ENCODE results near the gene RIC1.
"Not testable (repeated sequence)": the region's sequence is repeated elsewhere in the genome, so short reads cannot be mapped to it uniquely, and the experiment has no call there.

The RIC1 gene

GRCh38 chr9:5662804-5663203 is 33.9 kb downstream of the RIC1 start:
- H3K4me3 ChIP-seq (ENCODE audit: control insufficient read depth in 1 of 7, extremely low read depth in 1 of 7, insufficient read depth in 4 of 7, low read depth in 2 of 7, low read length in 6 of 7); CTCF ChIA-PET; H3K27ac ChIP-seq (ENCODE audit: insufficient read depth in 1 of 2, low read depth in 1 of 2, low read length in 2 of 2, poor library complexity in 1 of 2, severe bottlenecking in 2 of 2); DNase-seq; POLR2A ChIA-PET; H3K4me1 ChIP-seq (ENCODE audit: control extremely low read depth in 1 of 4, control insufficient read depth in 4 of 4, insufficient read depth in 4 of 4, low read length in 3 of 4); H3K27me3 ChIP-seq (replicated peaks in 2 of 5; ENCODE audit: control insufficient read depth in 4 of 5, insufficient read depth in 5 of 5, low read length in 4 of 5): not testable (repeated sequence)
- Histone ChIP-seq H3K36me3 (ENCODE audit: control insufficient read depth in 4 of 4, insufficient read depth in 4 of 4, low read length in 3 of 4) (peaks cover 11 to 50% (median 16%) of the 10 kb centered on the region in 4 experiments), H3K9me3 (ENCODE audit: control extremely low read depth in 1 of 5, control insufficient read depth in 4 of 5, insufficient read depth in 2 of 5, low read depth in 1 of 5, low read length in 4 of 5) (peaks cover 3 to 59% (median 15%) of the 10 kb centered on the region in 5 experiments)
- no CpG with 5 or more reads among the region's 1 CpG for WGBS (ENCODE audit: insufficient coverage)

GRCh38 chr9:5665059-5665458 is 36.2 kb downstream of the RIC1 start:
- no CpG with 5 or more reads among the region's 3 CpGs for WGBS (ENCODE audit: insufficient coverage)

GRCh38 chr9:5667391-5667790 is 38.5 kb downstream of the RIC1 start:
- WGBS (ENCODE audit: insufficient coverage), result 87% methylated on average over 2 of the region's 6 CpGs
- Histone ChIP-seq H3K4me3 (ENCODE audit: control insufficient read depth in 1 of 7, extremely low read depth in 1 of 7, insufficient read depth in 4 of 7, low read depth in 2 of 7, low read length in 6 of 7) (no peak overlapping the region), H3K27ac (ENCODE audit: insufficient read depth in 1 of 2, low read depth in 1 of 2, low read length in 2 of 2, poor library complexity in 1 of 2, severe bottlenecking in 2 of 2) (no peak overlapping the region), H3K36me3 (ENCODE audit: control insufficient read depth in 4 of 4, insufficient read depth in 4 of 4, low read length in 3 of 4) (peaks cover 5 to 35% (median 11%) of the 10 kb centered on the region in 4 experiments), H3K4me1 (ENCODE audit: control extremely low read depth in 1 of 4, control insufficient read depth in 4 of 4, insufficient read depth in 4 of 4, low read length in 3 of 4) (peaks cover 0 to 8% (median 0%) of the 10 kb centered on the region in 4 experiments), H3K9me3 (ENCODE audit: control extremely low read depth in 1 of 5, control insufficient read depth in 4 of 5, insufficient read depth in 2 of 5, low read depth in 1 of 5, low read length in 4 of 5) (peaks cover 3 to 63% (median 17%) of the 10 kb centered on the region in 5 experiments), H3K27me3 (replicated peaks in 2 of 5; ENCODE audit: control insufficient read depth in 4 of 5, insufficient read depth in 5 of 5, low read length in 4 of 5) (no peaks in the 10 kb centered on the region)
- CTCF ChIA-PET, result no interaction called here
- POLR2A ChIA-PET, result no interaction called here
- DNase-seq, result no peak

More at GRCh38 chr9:5665059-5665458, 36.2 kb downstream of the RIC1 start:
- ChIA-PET POLR2A (no interaction called here), CTCF (interaction anchor here (0.9 kb wide), 1 partner anchor 32 kb away, joined by 3 read pairs; no protein-coding TSS in a partner anchor)
- peaks cover 5 to 45% (median 12%) of the 10 kb centered on the region in 4 experiments for H3K36me3 ChIP-seq (ENCODE audit: control insufficient read depth in 4 of 4, insufficient read depth in 4 of 4, low read length in 3 of 4)
- H3K4me1 ChIP-seq (ENCODE audit: control extremely low read depth in 1 of 4, control insufficient read depth in 4 of 4, insufficient read depth in 4 of 4, low read length in 3 of 4), result peaks cover 0 to 8% (median 0%) of the 10 kb centered on the region in 4 experiments
- H3K27me3 ChIP-seq (replicated peaks in 2 of 5; ENCODE audit: control insufficient read depth in 4 of 5, insufficient read depth in 5 of 5, low read length in 4 of 5), result no peaks in the 10 kb centered on the region
- DNase-seq, result no peak
- no peak overlapping the region for H3K27ac ChIP-seq (ENCODE audit: insufficient read depth in 1 of 2, low read depth in 1 of 2, low read length in 2 of 2, poor library complexity in 1 of 2, severe bottlenecking in 2 of 2)
- no peak overlapping the region for H3K4me3 ChIP-seq (ENCODE audit: control insufficient read depth in 1 of 7, extremely low read depth in 1 of 7, insufficient read depth in 4 of 7, low read depth in 2 of 7, low read length in 6 of 7)
- peaks cover 3 to 73% (median 16%) of the 10 kb centered on the region in 5 experiments for H3K9me3 ChIP-seq (ENCODE audit: control extremely low read depth in 1 of 5, control insufficient read depth in 4 of 5, insufficient read depth in 2 of 5, low read depth in 1 of 5, low read length in 4 of 5)

GRCh38 chr9:5670079-5670478 is 41.2 kb downstream of the RIC1 start:
- no peak overlapping the region for H3K27ac ChIP-seq (ENCODE audit: insufficient read depth in 1 of 2, low read depth in 1 of 2, low read length in 2 of 2, poor library complexity in 1 of 2, severe bottlenecking in 2 of 2)
- peaks cover 5 to 24% (median 11%) of the 10 kb centered on the region in 4 experiments for H3K36me3 ChIP-seq (ENCODE audit: control insufficient read depth in 4 of 4, insufficient read depth in 4 of 4, low read length in 3 of 4)
- H3K9me3 ChIP-seq (ENCODE audit: control extremely low read depth in 1 of 5, control insufficient read depth in 4 of 5, insufficient read depth in 2 of 5, low read depth in 1 of 5, low read length in 4 of 5), result peaks cover 0 to 41% (median 12%) of the 10 kb centered on the region in 5 experiments
- WGBS (ENCODE audit: insufficient coverage), result no CpG with 5 or more reads among the region's 2 CpGs
- DNase-seq, result no peak
- H3K4me3 ChIP-seq (ENCODE audit: control insufficient read depth in 1 of 7, extremely low read depth in 1 of 7, insufficient read depth in 4 of 7, low read depth in 2 of 7, low read length in 6 of 7), result no peak overlapping the region
- no peaks in the 10 kb centered on the region for H3K27me3 ChIP-seq (replicated peaks in 2 of 5; ENCODE audit: control insufficient read depth in 4 of 5, insufficient read depth in 5 of 5, low read length in 4 of 5)
- peaks cover 0 to 2% (median 0%) of the 10 kb centered on the region in 4 experiments for H3K4me1 ChIP-seq (ENCODE audit: control extremely low read depth in 1 of 4, control insufficient read depth in 4 of 4, insufficient read depth in 4 of 4, low read length in 3 of 4)
- ChIA-PET CTCF (no interaction called here), POLR2A (no interaction called here)

- 97% methylated on average over 2 of the region's 3 CpGs for WGBS (ENCODE audit: insufficient coverage)
- CTCF ChIA-PET, result no interaction called here
Observed at GRCh38 chr9:5671711-5672353, 42.9 kb downstream of the RIC1 start.

GRCh38 chr9:5675046-5675445 is 46.1 kb downstream of the RIC1 start:
- WGBS (ENCODE audit: insufficient coverage), result 98% methylated on average over 10 of the region's 11 CpGs
- H3K36me3 ChIP-seq (ENCODE audit: control insufficient read depth in 4 of 4, insufficient read depth in 4 of 4, low read length in 3 of 4); POLR2A ChIA-PET; H3K4me1 ChIP-seq (ENCODE audit: control extremely low read depth in 1 of 4, control insufficient read depth in 4 of 4, insufficient read depth in 4 of 4, low read length in 3 of 4); CTCF ChIA-PET; H3K27me3 ChIP-seq (replicated peaks in 2 of 5; ENCODE audit: control insufficient read depth in 4 of 5, insufficient read depth in 5 of 5, low read length in 4 of 5); H3K27ac ChIP-seq (ENCODE audit: insufficient read depth in 1 of 2, low read depth in 1 of 2, low read length in 2 of 2, poor library complexity in 1 of 2, severe bottlenecking in 2 of 2); DNase-seq; H3K4me3 ChIP-seq (ENCODE audit: control insufficient read depth in 1 of 7, extremely low read depth in 1 of 7, insufficient read depth in 4 of 7, low read depth in 2 of 7, low read length in 6 of 7): not testable (repeated sequence)
- H3K9me3 ChIP-seq (ENCODE audit: control extremely low read depth in 1 of 5, control insufficient read depth in 4 of 5, insufficient read depth in 2 of 5, low read depth in 1 of 5, low read length in 4 of 5), result peaks cover under 1 to 14% (median 5%) of the 10 kb centered on the region in 5 experiments

More at GRCh38 chr9:5671711-5672353, 42.9 kb downstream of the RIC1 start:
- Histone ChIP-seq H3K9me3 (ENCODE audit: control extremely low read depth in 1 of 5, control insufficient read depth in 4 of 5, insufficient read depth in 2 of 5, low read depth in 1 of 5, low read length in 4 of 5) (peaks cover 2 to 38% (median 10%) of the 10 kb centered on the region in 5 experiments), H3K4me3 (ENCODE audit: control insufficient read depth in 1 of 7, extremely low read depth in 1 of 7, insufficient read depth in 4 of 7, low read depth in 2 of 7, low read length in 6 of 7) (no peak overlapping the region), H3K36me3 (ENCODE audit: control insufficient read depth in 4 of 4, insufficient read depth in 4 of 4, low read length in 3 of 4) (peaks cover 2 to 11% (median 3%) of the 10 kb centered on the region in 4 experiments), H3K4me1 (ENCODE audit: control extremely low read depth in 1 of 4, control insufficient read depth in 4 of 4, insufficient read depth in 4 of 4, low read length in 3 of 4) (no peaks in the 10 kb centered on the region), H3K27ac (ENCODE audit: insufficient read depth in 1 of 2, low read depth in 1 of 2, low read length in 2 of 2, poor library complexity in 1 of 2, severe bottlenecking in 2 of 2) (no peak overlapping the region), H3K27me3 (replicated peaks in 2 of 5; ENCODE audit: control insufficient read depth in 4 of 5, insufficient read depth in 5 of 5, low read length in 4 of 5) (no peaks in the 10 kb centered on the region)
- DNase-seq, result no peak
- POLR2A ChIA-PET, result no interaction called here

GRCh38 chr9:5683591-5683990 is 54.7 kb downstream of the RIC1 start:
- H3K4me3 ChIP-seq (ENCODE audit: control insufficient read depth in 1 of 7, extremely low read depth in 1 of 7, insufficient read depth in 4 of 7, low read depth in 2 of 7, low read length in 6 of 7); CTCF ChIA-PET; POLR2A ChIA-PET; DNase-seq; H3K27me3 ChIP-seq (replicated peaks in 2 of 5; ENCODE audit: control insufficient read depth in 4 of 5, insufficient read depth in 5 of 5, low read length in 4 of 5); H3K4me1 ChIP-seq (ENCODE audit: control extremely low read depth in 1 of 4, control insufficient read depth in 4 of 4, insufficient read depth in 4 of 4, low read length in 3 of 4); H3K36me3 ChIP-seq (ENCODE audit: control insufficient read depth in 4 of 4, insufficient read depth in 4 of 4, low read length in 3 of 4); H3K27ac ChIP-seq (ENCODE audit: insufficient read depth in 1 of 2, low read depth in 1 of 2, low read length in 2 of 2, poor library complexity in 1 of 2, severe bottlenecking in 2 of 2): not testable (repeated sequence)
- WGBS (ENCODE audit: insufficient coverage), result 94% methylated on average over 8 of the region's 11 CpGs
- peaks cover 0 to 15% (median 7%) of the 10 kb centered on the region in 5 experiments for H3K9me3 ChIP-seq (ENCODE audit: control extremely low read depth in 1 of 5, control insufficient read depth in 4 of 5, insufficient read depth in 2 of 5, low read depth in 1 of 5, low read length in 4 of 5)
